Measurements from ENCODE around the gene PPP2R2D.

PPP2R2D gene

DNA sequence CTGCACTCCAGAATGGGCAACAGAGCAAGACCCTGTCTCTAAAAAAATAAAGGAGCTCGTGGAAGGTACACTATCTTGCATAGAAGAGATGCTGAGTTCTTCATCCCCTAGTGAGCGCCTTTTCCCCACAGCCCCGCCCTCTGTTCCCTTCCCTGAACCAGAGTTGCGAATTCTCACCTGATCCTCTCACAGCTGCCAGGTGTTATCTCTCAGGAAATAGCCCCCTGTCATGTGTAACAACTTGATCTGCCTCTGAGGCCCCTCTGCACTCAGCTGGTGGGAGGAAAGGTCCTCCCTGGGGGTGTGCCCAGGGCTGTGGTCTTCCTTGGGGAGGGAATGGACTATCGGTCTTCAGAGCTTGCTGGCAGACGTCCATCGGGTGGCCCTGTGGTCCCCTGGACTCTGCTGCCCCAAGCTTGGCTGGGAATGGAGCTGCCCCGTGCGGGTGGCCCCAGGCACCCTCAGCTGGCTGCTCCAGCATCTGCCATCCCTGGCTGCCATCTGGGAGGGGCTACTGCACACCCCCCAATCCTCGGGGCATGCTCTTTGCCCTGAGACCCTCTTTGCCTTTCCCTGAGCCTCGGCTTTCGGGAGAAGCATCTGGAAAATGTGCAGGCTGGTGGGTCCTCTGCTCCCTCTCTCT lies 102.6 kb downstream of the PPP2R2D start:
- DNase-seq, result no peak

DNA sequence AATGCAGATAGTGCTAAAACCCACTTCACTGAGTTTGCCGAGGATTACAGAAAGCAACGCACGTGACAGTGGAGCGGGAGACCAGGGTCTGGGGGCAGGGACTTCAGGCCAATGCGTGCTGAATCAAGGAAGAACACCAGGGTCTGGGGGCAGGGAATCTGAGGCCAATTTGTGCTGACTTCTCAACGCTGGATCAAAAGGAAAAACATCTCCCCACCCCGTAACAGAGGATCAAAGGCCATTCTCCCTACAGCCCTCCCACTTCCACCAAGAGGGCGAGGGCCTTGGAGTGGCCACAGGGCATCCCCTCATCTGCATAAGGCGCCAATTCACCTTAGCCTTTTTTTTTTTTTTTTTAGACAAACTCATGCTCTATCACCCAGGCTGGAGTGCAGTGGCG lies 103.2 kb downstream of the PPP2R2D start:
- no peak for DNase-seq

DNA sequence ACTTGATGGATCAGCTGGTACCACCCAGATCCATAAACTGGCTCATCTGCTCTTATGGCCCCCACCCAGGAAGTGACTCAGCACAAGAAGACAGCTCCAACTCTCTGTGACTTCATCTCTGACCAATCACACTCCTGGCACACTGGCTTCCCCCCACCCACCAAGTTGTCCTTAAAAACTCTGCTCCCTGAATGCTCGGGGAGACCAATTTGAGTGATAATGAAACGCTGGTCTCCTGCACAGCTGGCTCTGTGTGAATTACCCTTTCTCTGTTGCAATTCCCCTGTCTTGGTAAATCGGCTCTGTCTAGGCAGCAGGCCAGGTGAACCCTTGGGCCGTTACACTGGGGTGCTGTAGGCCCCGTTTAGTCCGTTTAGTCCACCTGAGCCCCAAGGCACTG lies 104.3 kb downstream of the PPP2R2D start:
- no peak for DNase-seq

DNA sequence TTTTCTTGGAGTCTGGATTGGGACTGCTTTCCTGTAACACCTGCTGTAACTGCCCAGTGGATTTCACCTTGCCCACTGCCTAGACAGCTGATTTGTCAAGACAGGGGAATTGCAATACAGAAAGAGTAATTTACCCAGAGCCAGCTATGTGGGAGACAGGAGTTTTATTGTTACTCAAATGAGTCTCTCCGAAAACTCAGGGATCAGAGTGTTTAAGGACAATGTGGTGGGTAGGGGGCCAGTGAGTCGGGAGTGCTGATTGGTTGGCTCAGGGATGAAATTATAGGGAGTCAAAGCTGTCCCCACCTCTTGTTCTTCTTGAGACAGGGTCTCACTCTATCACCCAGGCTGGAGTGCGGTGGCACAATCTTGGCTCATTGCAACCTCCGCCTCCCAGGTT lies 106.2 kb downstream of the PPP2R2D start:
- DNase-seq, result no peak

DNA sequence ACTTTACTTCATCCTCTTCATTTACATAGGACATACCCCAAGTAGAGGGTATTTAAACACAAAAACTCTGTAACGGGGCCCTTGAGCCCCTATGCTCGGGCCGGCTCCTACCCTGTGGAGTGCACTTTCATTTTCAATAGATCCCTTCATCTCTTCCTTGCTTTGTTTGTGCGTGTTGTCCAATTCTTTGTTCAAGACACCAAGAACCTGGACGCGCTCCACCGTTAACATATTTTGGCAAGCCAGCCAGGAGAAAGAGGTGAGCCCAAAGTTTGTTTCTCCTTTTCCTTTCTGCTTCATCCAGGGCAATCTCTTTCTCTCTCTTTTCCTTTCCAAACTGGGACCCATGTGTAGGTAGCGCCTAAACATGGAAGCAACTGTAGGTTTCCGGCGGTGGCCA lies 106.9 kb downstream of the PPP2R2D start:
- DNase-seq, result no peak
